Measurements from ENCODE around the gene PTPRN2. TPM values are rescaled to one million over a fixed set of nuclear protein-coding genes. Genes with fewer than 3 reads are reported as not detected.
A peak's percentile ranks its signal among the peaks of the same experiment; 100 is the strongest.

The PTPRN2 gene
- total RNA-seq, 4 donors from 2014 or later = 14.9 to 34.3 (median 21.3) TPM

DNA sequence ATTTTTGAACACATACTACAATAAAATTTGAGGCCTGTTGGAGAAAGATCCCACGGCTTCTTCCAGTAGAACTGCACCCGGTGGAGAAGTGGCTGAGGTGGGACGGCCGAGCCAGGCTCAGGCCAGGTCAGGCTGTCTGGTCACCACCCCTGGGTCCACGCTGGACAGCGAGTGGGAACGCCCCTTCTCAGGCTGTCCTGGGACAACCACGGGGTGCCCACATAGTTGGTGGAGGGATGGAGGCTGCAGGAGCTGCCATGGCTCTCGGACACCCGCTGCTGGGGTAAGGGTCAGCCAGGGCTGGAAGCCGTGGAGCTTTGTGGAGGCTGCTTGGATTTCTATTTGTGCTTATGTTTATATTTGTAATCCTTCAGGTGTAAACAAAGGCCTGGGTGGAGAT lies 1044.3 kb downstream of the PTPRN2 start:
- H3K27ac ChIP-seq = no peak overlapping the region
- no peaks in the 10 kb centered on the region for H3K4me1 ChIP-seq
- H3K36me3 ChIP-seq = no peaks in the 10 kb centered on the region
- peak in 1 of 3 donors; percentile 31 for DNase-seq
- no peaks in the 10 kb centered on the region for H3K9me3 ChIP-seq
- no peak for TF ChIP-seq POLR2A (IDR thresholded peaks at IDR 0.05)
- TF ChIP-seq, protein P1, sequence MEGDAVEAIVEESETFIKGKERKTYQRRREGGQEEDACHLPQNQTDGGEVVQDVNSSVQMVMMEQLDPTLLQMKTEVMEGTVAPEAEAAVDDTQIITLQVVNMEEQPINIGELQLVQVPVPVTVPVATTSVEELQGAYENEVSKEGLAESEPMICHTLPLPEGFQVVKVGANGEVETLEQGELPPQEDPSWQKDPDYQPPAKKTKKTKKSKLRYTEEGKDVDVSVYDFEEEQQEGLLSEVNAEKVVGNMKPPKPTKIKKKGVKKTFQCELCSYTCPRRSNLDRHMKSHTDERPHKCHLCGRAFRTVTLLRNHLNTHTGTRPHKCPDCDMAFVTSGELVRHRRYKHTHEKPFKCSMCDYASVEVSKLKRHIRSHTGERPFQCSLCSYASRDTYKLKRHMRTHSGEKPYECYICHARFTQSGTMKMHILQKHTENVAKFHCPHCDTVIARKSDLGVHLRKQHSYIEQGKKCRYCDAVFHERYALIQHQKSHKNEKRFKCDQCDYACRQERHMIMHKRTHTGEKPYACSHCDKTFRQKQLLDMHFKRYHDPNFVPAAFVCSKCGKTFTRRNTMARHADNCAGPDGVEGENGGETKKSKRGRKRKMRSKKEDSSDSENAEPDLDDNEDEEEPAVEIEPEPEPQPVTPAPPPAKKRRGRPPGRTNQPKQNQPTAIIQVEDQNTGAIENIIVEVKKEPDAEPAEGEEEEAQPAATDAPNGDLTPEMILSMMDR (IDR thresholded peaks at IDR 0.05) = no peak
- no peaks in the 10 kb centered on the region for H3K27me3 ChIP-seq
- no peak overlapping the region for H3K4me3 ChIP-seq

DNA sequence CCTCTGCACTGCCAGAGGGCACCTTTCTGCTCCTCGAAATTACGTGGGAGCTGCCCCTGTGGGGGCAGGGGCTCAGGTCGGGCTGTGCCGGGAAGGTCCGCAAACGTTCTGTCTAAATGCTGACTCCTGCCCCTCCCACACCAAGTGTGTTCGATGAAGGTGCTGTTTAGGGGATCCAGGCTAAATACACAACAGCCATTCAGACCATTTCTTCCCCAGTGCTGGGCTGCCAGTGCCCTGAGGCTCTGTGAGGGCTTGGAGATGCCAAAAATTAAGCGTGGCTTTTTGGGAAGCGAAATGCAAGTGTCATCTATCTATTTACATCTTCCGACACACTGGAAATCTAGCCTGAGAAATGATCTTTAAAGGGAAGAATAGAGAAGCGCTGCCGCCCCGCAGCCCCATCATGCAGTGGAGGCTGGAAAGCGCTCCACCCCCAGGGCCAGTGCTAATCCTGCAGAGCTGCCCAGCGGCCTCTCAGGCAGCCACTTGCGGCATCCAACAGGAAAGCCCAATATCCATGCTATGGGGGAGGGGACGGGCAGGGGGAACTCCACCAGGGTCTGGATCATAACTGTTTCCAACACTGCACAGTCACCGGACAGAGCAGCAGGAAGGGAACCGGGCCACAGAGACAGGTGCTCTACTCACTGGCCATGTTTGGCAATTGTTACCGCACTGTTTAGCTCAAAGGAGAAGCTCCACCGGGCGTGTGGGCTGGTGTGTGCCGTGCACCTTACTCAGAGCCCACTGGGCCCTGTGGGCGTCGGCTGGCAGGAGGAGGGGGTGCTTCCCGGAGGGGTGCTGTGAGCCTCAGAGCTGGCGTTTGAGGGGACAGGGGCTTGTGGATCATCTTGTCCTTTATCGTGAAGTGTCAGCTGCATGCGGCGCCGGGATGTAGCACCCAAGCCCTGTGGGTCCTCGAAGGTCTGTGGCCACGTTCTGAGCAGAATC lies 1045.3 kb downstream of the PTPRN2 start:
- Histone ChIP-seq H3K9me3 (no peaks in the 10 kb centered on the region), H3K36me3 (no peaks in the 10 kb centered on the region), H3K4me1 (no peaks in the 10 kb centered on the region), H3K4me3 (no peak overlapping the region), H3K27ac (no peak overlapping the region), H3K27me3 (no peaks in the 10 kb centered on the region)
- peak in 1 of 3 donors; percentile 28 for DNase-seq
- TF ChIP-seq POLR2A (IDR thresholded peaks at IDR 0.05) = no peak
- TF ChIP-seq, protein P1 (IDR thresholded peaks at IDR 0.05) = no peak

DNA sequence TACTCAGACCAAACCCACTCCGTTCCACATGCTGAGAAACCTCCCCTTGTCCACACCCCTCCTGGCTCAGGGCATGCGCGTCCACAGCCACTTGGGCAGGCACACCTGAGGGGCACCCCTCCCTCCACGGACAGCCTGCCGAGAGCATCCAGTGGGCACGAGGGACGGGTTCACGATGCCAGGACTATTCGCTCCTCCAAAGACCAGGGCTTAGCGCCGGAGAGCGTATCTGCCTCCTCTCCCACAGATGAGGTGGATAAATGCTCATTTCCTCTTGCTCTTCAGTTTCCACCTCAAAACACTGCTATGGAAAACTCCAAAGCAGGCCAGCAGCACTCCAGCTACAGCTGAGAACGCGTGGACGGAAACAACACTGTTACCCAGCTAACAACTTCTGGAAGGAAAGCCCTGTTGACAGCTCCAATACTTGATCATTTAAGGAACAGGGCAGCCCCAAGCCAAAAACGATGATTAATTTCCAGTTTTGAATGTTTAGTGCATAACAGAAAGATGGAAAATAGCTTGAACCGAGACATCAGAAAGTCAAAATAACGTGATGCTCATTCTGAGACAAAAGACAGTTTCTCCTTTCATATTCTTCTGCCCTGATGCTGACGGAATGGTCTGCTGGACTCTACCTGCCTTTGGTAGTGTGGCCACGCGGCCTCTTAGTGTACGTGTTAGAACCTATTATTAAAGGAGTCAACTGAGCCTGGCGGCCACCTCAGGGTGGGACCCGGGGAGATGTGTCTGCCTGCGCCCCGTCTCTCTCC lies 1046.1 kb downstream of the PTPRN2 start:
- DNase-seq = peak in 1 of 3 donors; percentile 25
- no peaks in the 10 kb centered on the region for H3K36me3 ChIP-seq
- no peak overlapping the region for H3K4me3 ChIP-seq
- H3K27me3 ChIP-seq = no peaks in the 10 kb centered on the region
- no peak overlapping the region for H3K27ac ChIP-seq
- TF ChIP-seq, protein P1 (IDR thresholded peaks at IDR 0.05) = no peak
- TF ChIP-seq POLR2A (IDR thresholded peaks at IDR 0.05) = no peak
- no peaks in the 10 kb centered on the region for H3K9me3 ChIP-seq
- H3K4me1 ChIP-seq = no peaks in the 10 kb centered on the region

DNA sequence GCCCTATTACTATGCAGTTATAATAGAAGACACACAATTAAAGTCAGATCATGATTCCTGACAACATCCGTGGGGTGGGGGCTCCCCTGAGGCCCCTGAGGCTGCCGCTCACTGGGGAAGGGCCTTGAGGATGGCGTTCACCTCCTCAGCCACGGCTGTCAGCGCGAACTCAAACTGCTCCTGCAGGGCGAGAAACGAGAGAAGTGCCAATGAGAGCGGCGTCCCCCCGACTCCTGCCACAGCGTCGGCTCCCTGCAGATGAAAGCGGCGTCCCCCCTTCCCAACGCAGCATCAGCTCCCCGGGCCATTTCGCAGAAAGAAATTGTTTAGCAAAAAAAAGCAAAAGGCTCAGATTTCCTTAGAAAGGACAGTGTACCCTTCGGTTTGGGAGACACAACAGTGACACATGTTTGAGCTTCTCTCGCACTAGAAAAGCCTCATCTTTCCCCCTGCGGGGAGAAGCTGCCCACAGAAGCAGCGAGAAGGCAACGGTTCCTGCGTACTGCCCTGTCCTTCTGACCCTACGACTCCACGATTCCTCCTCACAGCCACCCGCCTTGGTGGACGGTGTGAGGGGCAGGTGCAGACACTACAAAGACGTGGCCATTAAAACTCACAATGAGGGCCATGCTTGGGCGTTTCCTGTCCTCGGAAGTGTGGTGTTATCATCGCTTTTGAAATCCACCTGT lies 1046.9 kb downstream of the PTPRN2 start:
- Histone ChIP-seq H3K9me3 (no peaks in the 10 kb centered on the region), H3K4me1 (no peaks in the 10 kb centered on the region), H3K4me3 (no peak overlapping the region), H3K27ac (no peak overlapping the region), H3K36me3 (no peaks in the 10 kb centered on the region), H3K27me3 (no peaks in the 10 kb centered on the region)
- TF ChIP-seq, protein P1 (IDR thresholded peaks at IDR 0.05) = no peak
- TF ChIP-seq POLR2A (IDR thresholded peaks at IDR 0.05) = no peak
- peak in 1 of 3 donors; percentile 20 for DNase-seq

DNA sequence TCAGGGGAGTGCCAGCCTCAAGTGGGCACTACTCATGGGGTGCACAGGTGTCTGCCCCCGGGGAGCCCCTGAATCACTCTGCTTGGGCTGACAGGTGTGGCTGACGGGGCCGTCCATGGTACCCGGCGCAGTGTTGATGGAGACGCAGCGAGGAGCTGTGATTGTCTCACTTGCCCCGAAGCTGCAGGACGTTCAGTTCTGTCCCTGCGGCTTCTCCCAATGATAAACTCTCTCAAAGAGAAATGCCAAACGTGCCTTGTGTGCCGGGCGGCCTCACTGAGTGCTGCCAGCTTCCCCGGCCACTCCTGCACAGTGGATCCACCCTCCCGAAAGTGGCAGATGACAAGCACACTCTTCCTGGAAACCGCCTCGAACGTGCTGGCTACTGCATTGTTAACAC lies 1047.6 kb downstream of the PTPRN2 start:
- Histone ChIP-seq H3K4me1 (no peaks in the 10 kb centered on the region), H3K4me3 (no peak overlapping the region), H3K27me3 (no peaks in the 10 kb centered on the region), H3K27ac (no peak overlapping the region), H3K9me3 (no peaks in the 10 kb centered on the region), H3K36me3 (no peaks in the 10 kb centered on the region)
- DNase-seq = peak in 1 of 3 donors; percentile 21
- TF ChIP-seq POLR2A (IDR thresholded peaks at IDR 0.05) = no peak
- TF ChIP-seq, protein P1 (IDR thresholded peaks at IDR 0.05) = no peak
